ENCODE data around the gene SCYGR1.
"Not testable (repeated sequence)": the region's sequence is repeated elsewhere in the genome, so short reads cannot be mapped to it uniquely, and the experiment has no call there.

SCYGR1 gene

DNA sequence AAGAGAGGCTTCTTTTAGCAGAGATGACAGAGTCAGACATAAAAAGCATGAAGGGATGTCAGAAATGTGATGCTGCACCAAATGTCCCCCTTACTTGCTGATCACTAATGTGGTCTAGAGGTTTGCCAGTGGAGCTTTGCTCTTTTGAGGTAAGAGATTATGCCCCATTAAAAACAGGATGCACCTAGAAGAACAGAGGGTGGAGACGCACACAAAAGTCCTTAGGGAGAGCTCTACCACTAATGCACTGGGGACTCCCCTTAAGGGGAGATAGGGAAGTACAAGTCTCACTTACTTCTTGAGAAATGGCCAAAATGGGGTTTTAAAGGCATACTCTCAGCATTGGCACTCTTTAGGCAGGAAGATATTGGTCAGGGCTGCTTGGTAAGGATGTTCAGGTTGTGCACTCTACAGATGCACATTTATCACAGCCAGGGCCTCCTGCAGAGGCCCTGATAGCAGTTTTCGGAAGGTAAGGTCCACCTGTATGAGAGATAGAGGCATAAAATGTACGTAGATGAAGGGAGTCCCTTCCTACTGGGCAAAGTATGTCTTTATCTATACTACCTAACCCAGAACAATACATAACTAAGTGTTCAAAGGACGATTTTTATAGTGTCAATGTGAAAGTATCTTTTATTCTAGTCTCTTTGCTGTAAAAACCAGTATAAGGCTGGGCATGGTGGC, 17.0 kb upstream of the SCYGR1 start:
- FAIRE-seq: no peak

GRCh38 chr2:227402959-227403358, 15.2 kb upstream of the SCYGR1 start:
- DNase-seq (ENCODE audit: extremely low spot score, insufficient read length, low read depth) (no peak), FAIRE-seq (no peak)

More for the DNA sequence above, 17.0 kb upstream of the SCYGR1 start:
- DNase-seq (ENCODE audit: extremely low spot score, insufficient read length, low read depth): no peak

GRCh38 chr2:227402321-227402720, 14.6 kb upstream of the SCYGR1 start:
- DNase-seq (ENCODE audit: extremely low spot score, insufficient read length, low read depth): no peak
- FAIRE-seq: no peak

GRCh38 chr2:227401550-227401949, 13.8 kb upstream of the SCYGR1 start:
- no peak for DNase-seq (ENCODE audit: extremely low spot score, insufficient read length, low read depth)
- no peak for FAIRE-seq

GRCh38 chr2:227398684-227399670, 11.2 kb upstream of the SCYGR1 start:
- DNase-seq (ENCODE audit: extremely low spot score, insufficient read length, low read depth) (no peak), FAIRE-seq (no peak)

GRCh38 chr2:227397562-227397961, 9.8 kb upstream of the SCYGR1 start:
- no peak for DNase-seq (ENCODE audit: extremely low spot score, insufficient read length, low read depth)
- no peak for FAIRE-seq

GRCh38 chr2:227395556-227395955, 7.8 kb upstream of the SCYGR1 start:
- no peak for FAIRE-seq

DNA sequence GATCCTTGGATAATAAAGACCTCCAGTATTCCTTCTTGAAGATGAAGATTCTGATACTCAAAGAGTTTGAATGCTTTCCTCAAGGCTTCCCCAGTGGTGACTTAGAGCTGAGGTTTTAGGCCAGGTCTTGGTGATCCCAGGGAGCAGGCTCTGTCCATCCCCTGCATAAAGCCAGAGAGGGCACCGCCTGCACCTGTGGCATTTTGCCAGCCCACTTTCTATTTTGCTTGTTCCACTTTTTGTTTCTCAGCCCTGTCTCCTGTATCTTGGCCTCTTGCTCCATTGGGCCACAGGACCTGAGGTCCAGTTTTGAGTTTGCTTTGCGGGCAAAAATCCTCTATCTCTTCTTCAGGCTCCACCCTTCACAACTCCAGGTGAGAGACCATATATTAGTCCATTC, 6.7 kb upstream of the SCYGR1 start:
- DNase-seq (ENCODE audit: extremely low spot score, insufficient read length, low read depth) (no peak), FAIRE-seq (no peak)

More at GRCh38 chr2:227395556-227395955, 7.8 kb upstream of the SCYGR1 start:
- DNase-seq (ENCODE audit: extremely low spot score, insufficient read length, low read depth): no peak

DNA sequence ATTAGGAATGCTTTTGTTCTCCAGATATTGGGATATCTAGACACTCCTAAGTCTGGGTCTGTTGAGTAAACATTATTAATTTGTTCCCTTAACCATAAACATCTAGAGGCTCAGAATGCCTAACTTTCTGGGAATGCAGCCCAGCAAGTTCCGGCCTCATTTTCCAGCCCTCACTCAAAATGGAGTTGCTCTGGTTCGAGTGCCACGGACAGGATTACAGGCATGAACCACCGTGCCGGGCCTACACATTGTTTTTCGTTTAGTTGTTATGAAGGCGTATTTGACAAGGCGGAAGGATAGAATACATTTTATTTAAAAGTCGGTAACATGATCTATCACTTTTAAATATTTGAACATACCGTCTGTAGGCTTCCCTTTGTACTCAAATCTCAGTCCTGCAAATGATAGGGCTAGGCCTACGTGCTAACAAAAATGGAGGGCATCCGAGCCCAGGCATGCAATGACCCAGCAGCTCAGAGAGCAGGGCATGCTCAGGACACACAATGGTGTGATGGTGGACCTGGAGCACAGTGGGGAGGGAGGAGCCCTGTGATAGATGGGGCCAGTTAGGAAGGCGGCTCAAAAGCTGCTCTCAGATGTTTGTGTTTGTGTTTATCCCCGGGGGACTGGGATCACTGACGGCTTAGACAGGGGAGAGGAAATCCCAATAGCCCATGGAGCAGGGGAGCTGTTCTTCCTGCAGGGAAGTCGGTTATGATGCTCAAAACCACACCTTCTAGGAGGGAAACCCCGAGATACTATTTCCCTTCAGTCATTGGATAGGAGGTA, 2.9 kb upstream of the SCYGR1 start:
- FAIRE-seq: no peak
- DNase-seq (ENCODE audit: extremely low spot score, insufficient read length, low read depth): no peak

- DNase-seq (ENCODE audit: extremely low spot score, insufficient read length, low read depth) (no peak), FAIRE-seq (no peak)
Measured at GRCh38 chr2:227389661-227390060, 1.9 kb upstream of the SCYGR1 start.

DNA sequence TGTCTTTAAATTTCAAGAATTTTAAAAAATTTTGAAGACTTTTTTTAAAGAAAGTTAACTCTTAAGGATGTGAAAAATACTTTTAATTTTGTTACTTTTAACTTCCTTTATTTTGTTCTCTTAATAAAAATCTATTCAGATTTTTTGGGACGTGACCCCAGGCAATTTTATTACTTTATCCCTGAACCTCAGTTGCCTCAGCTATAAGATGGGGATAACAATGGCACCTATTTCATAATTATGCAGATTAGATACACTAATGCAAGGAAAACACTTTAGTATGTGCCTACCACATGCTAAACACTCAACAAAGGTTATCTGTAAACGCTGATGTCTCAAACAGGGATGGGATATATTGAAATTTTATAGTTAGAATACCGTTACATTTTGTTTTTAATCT, 1.5 kb upstream of the SCYGR1 start:
- FAIRE-seq (no peak), DNase-seq (ENCODE audit: extremely low spot score, insufficient read length, low read depth) (no peak)

DNA sequence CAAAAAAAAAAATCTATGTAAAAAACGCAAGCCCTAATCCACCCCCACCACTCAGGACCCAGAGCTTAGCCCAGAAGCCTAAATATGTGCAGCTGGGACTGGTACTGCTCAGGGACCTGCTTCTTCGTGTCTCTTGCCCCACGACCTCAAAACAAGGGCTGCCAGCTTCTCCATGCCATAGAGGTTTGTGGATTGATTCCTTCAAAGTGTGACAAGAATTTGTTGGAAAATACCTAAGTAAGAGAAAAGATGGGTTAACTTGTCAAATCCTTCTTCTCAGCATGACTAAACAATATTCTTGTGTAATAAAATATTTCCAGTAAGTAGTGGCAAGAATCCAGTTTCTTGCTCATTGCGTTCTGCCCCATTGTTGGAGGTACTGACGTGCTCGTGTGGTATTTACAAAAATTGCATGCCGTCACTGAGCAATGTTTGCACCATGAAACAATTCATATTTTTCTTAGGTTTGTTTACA, 825 bp upstream of the SCYGR1 start:
- FAIRE-seq (no peak), DNase-seq (ENCODE audit: extremely low spot score, insufficient read length, low read depth) (no peak)

- DNase-seq (ENCODE audit: extremely low spot score, insufficient read length, low read depth): no peak
- no peak for FAIRE-seq
Measured at GRCh38 chr2:227386630-227387029, 1.1 kb downstream of the SCYGR1 start.

GRCh38 chr2:227383686-227384085, 4.1 kb downstream of the SCYGR1 start:
- DNase-seq (ENCODE audit: extremely low spot score, insufficient read length, low read depth): no peak
- FAIRE-seq: no peak

GRCh38 chr2:227382241-227382835, 5.4 kb downstream of the SCYGR1 start:
- not testable (repeated sequence) for FAIRE-seq; DNase-seq (ENCODE audit: extremely low spot score, insufficient read length, low read depth)

DNA sequence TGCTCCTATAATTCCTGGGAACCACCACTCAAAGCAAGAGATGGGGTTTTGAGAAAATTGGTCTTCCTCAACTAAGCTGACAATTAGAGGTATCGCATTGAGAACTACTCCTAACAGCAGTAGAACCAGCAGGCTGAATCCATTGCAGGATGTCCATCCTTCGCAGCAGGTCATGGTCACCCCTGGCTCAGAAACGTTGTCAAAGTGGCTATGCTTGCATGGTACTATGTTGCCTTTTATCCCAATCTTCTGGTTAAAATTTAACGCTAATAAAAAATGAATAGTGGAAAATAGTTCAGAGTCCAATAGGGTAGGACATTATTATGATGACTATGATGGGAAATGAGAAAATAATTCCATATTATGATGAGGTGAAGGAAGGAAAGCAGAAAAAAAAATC, 8.7 kb downstream of the SCYGR1 start, which contains the start of gene TM4SF20:
Gene TM4SF20 (minus strand): TSS at position 212 of the 400 bp plus-strand sequence. CDS start 38 bp downstream, at position 174.
- no peak for DNase-seq (ENCODE audit: extremely low spot score, insufficient read length, low read depth)
- FAIRE-seq: no peak

DNA sequence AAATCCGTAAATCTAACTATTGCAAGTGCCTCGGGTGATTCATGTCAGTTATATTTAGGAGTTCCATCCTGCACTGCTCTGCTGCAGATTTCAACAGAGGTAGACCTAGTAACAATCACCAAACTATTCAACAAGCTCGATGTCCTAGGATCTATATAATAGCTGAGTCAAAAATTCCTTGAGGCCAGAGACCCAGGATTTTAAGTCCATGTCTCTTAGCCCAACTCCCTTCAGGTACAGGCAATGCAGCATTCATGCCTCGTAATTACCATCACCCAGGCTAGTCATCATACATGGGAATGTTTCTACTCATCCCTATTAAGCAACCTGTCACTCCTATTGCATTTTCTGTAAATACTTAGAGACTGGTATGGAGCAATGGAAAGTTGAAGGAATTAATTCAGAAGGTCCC, 9.4 kb downstream of the SCYGR1 start:
- FAIRE-seq (no peak), DNase-seq (ENCODE audit: extremely low spot score, insufficient read length, low read depth) (no peak)

DNA sequence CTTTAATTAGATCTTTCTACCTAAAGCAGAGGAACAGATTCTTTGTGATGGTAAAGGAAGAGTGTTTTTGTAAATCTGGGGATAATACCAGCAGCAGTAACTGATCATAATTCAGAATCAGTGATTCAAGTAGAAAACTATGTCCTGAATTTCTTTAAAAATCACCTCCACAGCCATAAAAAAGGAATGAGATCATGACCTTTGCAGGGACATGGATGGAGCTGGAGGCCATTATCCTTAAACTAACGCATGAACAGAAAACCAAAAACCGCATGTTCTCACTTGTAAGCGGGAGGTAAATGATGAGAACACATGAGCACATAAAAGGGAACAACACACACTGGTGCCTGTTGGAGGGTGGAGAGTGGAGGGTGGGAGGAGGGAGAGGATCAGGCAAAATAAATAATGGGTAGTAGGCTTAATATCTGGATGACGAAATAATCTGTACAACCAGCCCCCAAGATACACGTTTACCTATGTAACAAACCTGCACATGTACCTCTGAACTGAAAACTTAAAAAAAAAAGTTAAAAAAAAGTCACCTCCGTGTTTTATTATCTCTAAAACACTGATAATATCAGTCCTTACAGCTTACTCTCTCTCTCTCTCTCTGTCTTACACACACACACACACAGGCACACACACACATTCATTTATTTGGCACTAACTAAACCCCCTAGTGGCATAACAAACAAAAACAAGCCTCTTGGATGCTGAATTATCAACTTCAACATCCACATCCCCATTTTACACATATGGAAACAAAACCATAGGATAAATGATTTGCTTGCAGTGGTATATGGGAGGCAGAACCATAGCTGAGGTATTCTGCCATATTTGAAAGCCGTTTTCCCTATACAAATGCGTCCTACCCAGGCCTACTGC, 10.0 kb downstream of the SCYGR1 start:
- FAIRE-seq (peak; percentile 39), DNase-seq (ENCODE audit: extremely low spot score, insufficient read length, low read depth) (no peak)
